Occipital lobe (tissue), 2 donors: ENCODE results near the gene NEURL4. TPM values are rescaled to one million over a fixed set of nuclear protein-coding genes. Genes with fewer than 3 reads are reported as not detected.
A peak's percentile ranks its signal among the peaks of the same experiment; 100 is the strongest.

Experiments
- DNase-seq: peaks from one replicate; lab custom pipeline; 2025; lab: John Stamatoyannopoulos, UW
- total RNA-seq: library from RNA; depleted of rRNA; stranded (reverse); fragments of >200 nt; gene quantifications from one replicate; pipeline ENCODE4 v1.2.3, GENCODE V29; 2014

The NEURL4 gene
- total RNA-seq, 1 donor from 2014 or later, result 46.6 TPM

- DNase-seq, result no peak
These were observed 25.0 kb downstream of the NEURL4 start for GRCh38 chr17:7304179-7304578.

GRCh38 chr17:7296189-7296861 is 32.8 kb downstream of the NEURL4 start:
- peak; percentile 69 for DNase-seq

- DNase-seq, result no peak
These were observed 33.6 kb downstream of the NEURL4 start for GRCh38 chr17:7295230-7296180.

GRCh38 chr17:7294614-7295153 is 34.5 kb downstream of the NEURL4 start, which contains the start of gene YBX2:
Gene YBX2 (minus strand): TSS chr17:7294639. CDS start chr17:7294500, 139 bp downstream.
- no peak for DNase-seq

- DNase-seq, result no peak
These were observed 35.1 kb downstream of the NEURL4 start for GRCh38 chr17:7293816-7294613.

- DNase-seq, result no peak
These were observed 36.0 kb downstream of the NEURL4 start for GRCh38 chr17:7293159-7293558.

GRCh38 chr17:7292729-7293128 is 36.4 kb downstream of the NEURL4 start:
- no peak for DNase-seq

GRCh38 chr17:7292194-7292593 is 36.9 kb downstream of the NEURL4 start:
- DNase-seq, result no peak

- DNase-seq, result no peak
These were observed 38.5 kb downstream of the NEURL4 start for GRCh38 chr17:7290685-7291084.

GRCh38 chr17:7290166-7290565 is 39.0 kb downstream of the NEURL4 start:
- DNase-seq, result no peak

- no peak for DNase-seq
These were observed 39.7 kb downstream of the NEURL4 start for GRCh38 chr17:7289256-7290032.

- DNase-seq, result no peak
These were observed 43.5 kb downstream of the NEURL4 start for GRCh38 chr17:7285679-7286078.

- DNase-seq, result no peak
These were observed 44.2 kb downstream of the NEURL4 start for GRCh38 chr17:7284911-7285310.

GRCh38 chr17:7283471-7284216 is 45.5 kb downstream of the NEURL4 start:
- no peak for DNase-seq

- no peak for DNase-seq
These were observed 46.3 kb downstream of the NEURL4 start for GRCh38 chr17:7282752-7283321.

GRCh38 chr17:7281953-7282751 is 47.0 kb downstream of the NEURL4 start:
- no peak for DNase-seq

GRCh38 chr17:7281074-7281952 is 47.8 kb downstream of the NEURL4 start, which contains the start of gene SLC2A4:
Gene SLC2A4 (plus strand): TSS chr17:7281718. CDS start chr17:7281935, 217 bp downstream.
- peak; percentile 42 for DNase-seq
